HCT116 (cell line): ENCODE measurements around the gene CCDC71. TPM values are rescaled to one million over a fixed set of nuclear protein-coding genes. Genes with fewer than 3 reads are reported as not detected.

Source experiments
- ATAC-seq: fragments of 200-7000 bp; cut with Tn5 transposase; 2 replicates; pipeline ENCODE4 v1.9.1; 2020; ENCODE audit warnings: mild to moderate bottlenecking, moderate library complexity
- BruUV-seq: library from RNA; stranded (reverse); fragments of 400-500 nt; replicated peaks from 2 replicates; lab custom pipeline; 2021; lab: Mats Ljungman, UMichigan
- CTCF ChIA-PET: fragments of 300-600 bp; sonication (Branson Sonifier 250); formaldehyde crosslinking; loops from one replicate; lab custom pipeline; 2021; ENCODE audit warnings: antibody characterized with exemption; lab: Charles Lee
- POLR2A ChIA-PET: fragments of 300-600, 350-600 bp; sonication (Branson Sonifier 250); formaldehyde crosslinking; loops from one replicate; lab custom pipeline; 2021; ENCODE audit warnings: antibody characterized with exemption; lab: Charles Lee
- RAD21 ChIA-PET, 2 experiments: fragments of 300-600 bp; sonication (Branson Sonifier 250); formaldehyde crosslinking; loops; one replicate each; lab custom pipeline; 2023; ENCODE audit warnings: low total read pairs in 2 of 2; ENCODE audit not compliant: uncharacterized antibody in 2 of 2, unreplicated experiment in 2 of 2, low non-redundant PET in 1 of 2; lab: Charles Lee
- DNase-seq: peaks from one replicate; pipeline ENCODE4 v3.0.0-alpha.2; 2010; ENCODE audit warnings: low read depth, low spot score
- H2AFZ ChIP-seq: fragments of 200-600 bp; shearing (Covaris generic), sonication (generic); 2 replicates; pipeline ENCODE4 v1.6.1; 2017; ENCODE audit warnings: low read depth, mixed run types, mixed read lengths, antibody characterized with exemption, low read length; ENCODE audit not compliant: poor library complexity, severe bottlenecking
- H3K27ac ChIP-seq: 2 replicates; pipeline ENCODE4 v1.5.1; 2012; ENCODE audit warnings: low read depth, low read length
- H3K27me3 ChIP-seq: fragments of 200-600 bp; sonication (generic); 2 replicates; pipeline ENCODE4 v1.6.1; 2016; ENCODE audit warnings: mixed run types, low read length, mixed read lengths; ENCODE audit not compliant: insufficient read depth
- H3K36me3 ChIP-seq, 2 experiments: fragments of 200-500 bp in 1 of 2; fragments of 200-600 bp in 1 of 2; sonication (Bioruptor generic) in 1 of 2; sonication (generic) in 1 of 2; 2 replicates each; pipeline versions ENCODE4 v1.5.1 to v1.6.1; 2014 to 2016; ENCODE audit warnings: low read length in 2 of 2, inconsistent platforms in 1 of 2, mixed read lengths in 1 of 2, mixed run types in 1 of 2; ENCODE audit not compliant: insufficient read depth in 2 of 2, control insufficient read depth in 1 of 2
- H3K4me1 ChIP-seq, 2 experiments: fragments of 200-600 bp in 1 of 2; sonication (generic) in 1 of 2; 2 replicates each; pipeline versions ENCODE4 v1.5.1 to v1.6.1; 2012 to 2017; ENCODE audit warnings: low read length in 2 of 2, inconsistent platforms in 1 of 2, mild to moderate bottlenecking in 1 of 2, mixed read lengths in 1 of 2, mixed run types in 1 of 2, moderate library complexity in 1 of 2; ENCODE audit not compliant: insufficient read depth in 2 of 2, control insufficient read depth in 1 of 2
- H3K4me2 ChIP-seq: fragments of 200-600 bp; sonication (generic); 2 replicates; pipeline ENCODE4 v1.6.1; 2017; ENCODE audit warnings: mixed run types, low read length, mixed read lengths
- H3K4me3 ChIP-seq, 2 experiments: fragments of 200-600 bp in 1 of 2; sonication (generic) in 1 of 2; replicated peaks in 1 of 2; 2 replicates each; pipeline ENCODE4 v1.5.1; 2011 to 2016; ENCODE audit warnings: low read length in 2 of 2, control low read depth in 1 of 2, low read depth in 1 of 2, mild to moderate bottlenecking in 1 of 2, mixed read lengths in 1 of 2, mixed run types in 1 of 2
- H3K79me2 ChIP-seq: fragments of 200-600 bp; sonication (generic); 2 replicates; pipeline ENCODE4 v1.6.1; 2017; ENCODE audit warnings: mild to moderate bottlenecking, mixed run types, low read length, moderate library complexity, mixed read lengths; ENCODE audit not compliant: insufficient read depth
- H3K9ac ChIP-seq: fragments of 200-600 bp; sonication (generic); 2 replicates; pipeline ENCODE4 v1.6.1; 2016; ENCODE audit warnings: low read length, mixed read lengths
- H3K9me2 ChIP-seq: fragments of 200-600 bp; sonication (generic), shearing (Covaris generic); 2 replicates; pipeline ENCODE4 v1.6.1; 2017; ENCODE audit warnings: mixed run types, mild to moderate bottlenecking, moderate library complexity; ENCODE audit not compliant: insufficient read depth
- H3K9me3 ChIP-seq, 2 experiments: fragments of 200-500 bp in 1 of 2; fragments of 200-600 bp in 1 of 2; sonication (Bioruptor generic) in 1 of 2; sonication (generic) in 1 of 2; 2 replicates each; pipeline ENCODE4 v1.6.1; 2014 to 2017; ENCODE audit warnings: low read length in 2 of 2, mixed read lengths in 2 of 2, inconsistent platforms in 1 of 2, low read depth in 1 of 2, mild to moderate bottlenecking in 1 of 2, mixed run types in 1 of 2, moderate library complexity in 1 of 2; ENCODE audit not compliant: control insufficient read depth in 1 of 2, insufficient read depth in 1 of 2
- H4K20me1 ChIP-seq: fragments of 200-600 bp; sonication (generic), shearing (Covaris generic); 2 replicates; pipeline ENCODE4 v1.6.1; 2017; ENCODE audit warnings: mixed run types, mild to moderate bottlenecking, moderate library complexity; ENCODE audit not compliant: insufficient read depth
- EGR1 ChIP-seq: IDR thresholded peaks from 2 replicates; pipeline ENCODE4 v1.6.1; 2012; ENCODE audit warnings: low read depth
- EZH2 ChIP-seq: fragments of 200-600 bp; sonication (generic); IDR thresholded peaks from 2 replicates; pipeline ENCODE4 v1.6.1; 2017; ENCODE audit warnings: antibody characterized with exemption, mixed run types
- EZH2phosphoT487 ChIP-seq: fragments of 200-600 bp; IDR thresholded peaks from 2 replicates; pipeline ENCODE4 v1.6.1; 2018; ENCODE audit warnings: antibody characterized with exemption, borderline replicate concordance
- POLR2AphosphoS5 ChIP-seq: IDR thresholded peaks from 2 replicates; pipeline ENCODE4 v1.6.1; 2011; ENCODE audit warnings: mild to moderate bottlenecking, low read depth, low read length, moderate library complexity
- RAD21 ChIP-seq: IDR thresholded peaks from 2 replicates; pipeline ENCODE4 v1.6.1; 2012; ENCODE audit warnings: low read depth, mild to moderate bottlenecking
- SIN3A ChIP-seq: IDR thresholded peaks from 2 replicates; pipeline ENCODE4 v1.6.1; 2012; ENCODE audit warnings: low read depth
- SRF ChIP-seq: IDR thresholded peaks from 2 replicates; pipeline ENCODE4 v1.6.1; 2012; ENCODE audit warnings: low read depth
- TCF7L2 ChIP-seq: IDR thresholded peaks from 2 replicates; pipeline ENCODE4 v1.7.0; 2011; ENCODE audit warnings: borderline replicate concordance, inconsistent platforms; ENCODE audit not compliant: insufficient read depth, insufficient read length; ENCODE audit errors: extremely low read depth
- intact Hi-C: fragments of 100-400 bp; cut with micrococcal nuclease; formaldehyde crosslinking; loops from 2 replicates; pipeline ENCODE4 v1.10.0; 2022
- total RNA-seq: library from RNA; stranded (reverse); gene quantifications from one replicate; pipeline ENCODE4 v1.2.1, GENCODE V29; 2021; ENCODE audit not compliant: unreplicated experiment
- TF ChIP-seq, protein P1 (sequence below): IDR thresholded peaks from 2 replicates; pipeline ENCODE4 v1.6.1; 2012; ENCODE audit warnings: low read depth
- TF ChIP-seq, protein P2 (sequence below), 3 experiments: fragments of 200-600 bp in 1 of 3; sonication (generic) in 1 of 3; IDR thresholded peaks in 2 of 3; conservative IDR thresholded peaks in 1 of 3; 2 replicates each; pipeline ENCODE4 v1.5.1; 2012 to 2017; ENCODE audit warnings: low read depth in 2 of 3, low read length in 2 of 3, antibody characterized with exemption in 1 of 3, borderline replicate concordance in 1 of 3, control low read depth in 1 of 3, mild to moderate bottlenecking in 1 of 3, mixed read lengths in 1 of 3, mixed run types in 1 of 3, moderate library complexity in 1 of 3; ENCODE audit not compliant: insufficient read depth in 1 of 3
- TF ChIP-seq, protein P3 (sequence below): IDR thresholded peaks from 2 replicates; pipeline ENCODE4 v1.6.1; 2011; ENCODE audit warnings: mild to moderate bottlenecking, low read length, moderate library complexity; ENCODE audit not compliant: insufficient replicate concordance; ENCODE audit errors: extremely low read depth

CCDC71 gene
- total RNA-seq, 1 experiment from 2014 or later = 32.8 TPM

DNA sequence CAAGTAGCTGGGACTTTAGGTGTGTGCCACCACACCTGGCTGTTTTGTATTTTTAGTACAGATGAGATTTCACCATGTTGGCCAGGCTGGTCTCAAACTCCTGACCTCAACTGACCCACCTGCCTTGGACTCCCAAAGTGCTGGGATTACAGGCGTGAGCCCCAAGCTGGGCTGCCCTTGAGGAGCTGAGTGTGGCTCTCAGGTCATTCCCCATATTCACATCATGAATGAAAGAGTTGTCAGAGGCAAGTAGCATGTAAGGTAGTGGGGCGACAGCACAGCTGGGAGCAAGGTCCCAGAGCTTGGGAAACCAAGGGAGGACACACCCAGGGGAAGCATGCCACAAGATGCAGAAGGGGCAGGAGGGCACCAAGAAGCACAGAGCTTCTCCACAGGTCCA is 4.9 kb downstream of the CCDC71 start:
- ChIA-PET CTCF (interaction anchor here (2.1 kb wide), 1 partner anchor 10 kb away, joined by 6 read pairs; the partner anchor contains the start of gene KLHDC8B), RAD21 (no interaction called here), POLR2A (interaction anchor here (0.6 to 0.7 kb wide), 2 partner anchors 57 to 66 kb away, joined by 3 to 4 read pairs; no protein-coding TSS in a partner anchor)
- Histone ChIP-seq H3K4me1 (peaks cover 4 to 9% of the 10 kb centered on the region in 2 experiments; a peak in 3 of 4 replicates), H3K9me3 (no peaks in the 10 kb centered on the region), H3K27ac (no peak overlapping the region), H3K4me3 (no peak overlapping the region), H3K79me2 (peaks cover 32% of the 10 kb centered on the region), H2AFZ (no peak overlapping the region), H3K9me2 (no peaks in the 10 kb centered on the region), H3K4me2 (no peak overlapping the region), H3K36me3 (peaks cover 11 to 17% of the 10 kb centered on the region in 2 experiments), H4K20me1 (no peaks in the 10 kb centered on the region), H3K27me3 (no peaks in the 10 kb centered on the region), H3K9ac (no peak overlapping the region)
- intact Hi-C loops = no loop called here
- ATAC-seq = no peak
- TF ChIP-seq, protein P1, sequence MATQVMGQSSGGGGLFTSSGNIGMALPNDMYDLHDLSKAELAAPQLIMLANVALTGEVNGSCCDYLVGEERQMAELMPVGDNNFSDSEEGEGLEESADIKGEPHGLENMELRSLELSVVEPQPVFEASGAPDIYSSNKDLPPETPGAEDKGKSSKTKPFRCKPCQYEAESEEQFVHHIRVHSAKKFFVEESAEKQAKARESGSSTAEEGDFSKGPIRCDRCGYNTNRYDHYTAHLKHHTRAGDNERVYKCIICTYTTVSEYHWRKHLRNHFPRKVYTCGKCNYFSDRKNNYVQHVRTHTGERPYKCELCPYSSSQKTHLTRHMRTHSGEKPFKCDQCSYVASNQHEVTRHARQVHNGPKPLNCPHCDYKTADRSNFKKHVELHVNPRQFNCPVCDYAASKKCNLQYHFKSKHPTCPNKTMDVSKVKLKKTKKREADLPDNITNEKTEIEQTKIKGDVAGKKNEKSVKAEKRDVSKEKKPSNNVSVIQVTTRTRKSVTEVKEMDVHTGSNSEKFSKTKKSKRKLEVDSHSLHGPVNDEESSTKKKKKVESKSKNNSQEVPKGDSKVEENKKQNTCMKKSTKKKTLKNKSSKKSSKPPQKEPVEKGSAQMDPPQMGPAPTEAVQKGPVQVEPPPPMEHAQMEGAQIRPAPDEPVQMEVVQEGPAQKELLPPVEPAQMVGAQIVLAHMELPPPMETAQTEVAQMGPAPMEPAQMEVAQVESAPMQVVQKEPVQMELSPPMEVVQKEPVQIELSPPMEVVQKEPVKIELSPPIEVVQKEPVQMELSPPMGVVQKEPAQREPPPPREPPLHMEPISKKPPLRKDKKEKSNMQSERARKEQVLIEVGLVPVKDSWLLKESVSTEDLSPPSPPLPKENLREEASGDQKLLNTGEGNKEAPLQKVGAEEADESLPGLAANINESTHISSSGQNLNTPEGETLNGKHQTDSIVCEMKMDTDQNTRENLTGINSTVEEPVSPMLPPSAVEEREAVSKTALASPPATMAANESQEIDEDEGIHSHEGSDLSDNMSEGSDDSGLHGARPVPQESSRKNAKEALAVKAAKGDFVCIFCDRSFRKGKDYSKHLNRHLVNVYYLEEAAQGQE = no peak
- TF ChIP-seq SRF (no peak), RAD21 (no peak), EZH2phosphoT487 (no peak), TCF7L2 (no peak), SIN3A (no peak), POLR2AphosphoS5 (no peak), EGR1 (no peak), EZH2 (no peak)
- TF ChIP-seq, protein P2, sequence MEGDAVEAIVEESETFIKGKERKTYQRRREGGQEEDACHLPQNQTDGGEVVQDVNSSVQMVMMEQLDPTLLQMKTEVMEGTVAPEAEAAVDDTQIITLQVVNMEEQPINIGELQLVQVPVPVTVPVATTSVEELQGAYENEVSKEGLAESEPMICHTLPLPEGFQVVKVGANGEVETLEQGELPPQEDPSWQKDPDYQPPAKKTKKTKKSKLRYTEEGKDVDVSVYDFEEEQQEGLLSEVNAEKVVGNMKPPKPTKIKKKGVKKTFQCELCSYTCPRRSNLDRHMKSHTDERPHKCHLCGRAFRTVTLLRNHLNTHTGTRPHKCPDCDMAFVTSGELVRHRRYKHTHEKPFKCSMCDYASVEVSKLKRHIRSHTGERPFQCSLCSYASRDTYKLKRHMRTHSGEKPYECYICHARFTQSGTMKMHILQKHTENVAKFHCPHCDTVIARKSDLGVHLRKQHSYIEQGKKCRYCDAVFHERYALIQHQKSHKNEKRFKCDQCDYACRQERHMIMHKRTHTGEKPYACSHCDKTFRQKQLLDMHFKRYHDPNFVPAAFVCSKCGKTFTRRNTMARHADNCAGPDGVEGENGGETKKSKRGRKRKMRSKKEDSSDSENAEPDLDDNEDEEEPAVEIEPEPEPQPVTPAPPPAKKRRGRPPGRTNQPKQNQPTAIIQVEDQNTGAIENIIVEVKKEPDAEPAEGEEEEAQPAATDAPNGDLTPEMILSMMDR (IDR thresholded peaks at IDR 0.05 in 2 of 3, conservative IDR thresholded peaks at IDR 0.05 in 1 of 3; ENCODE audit: borderline replicate concordance in 1 of 3, insufficient read depth in 1 of 3, low read depth in 2 of 3, low read length in 2 of 3) = no peak
- TF ChIP-seq, protein P3, sequence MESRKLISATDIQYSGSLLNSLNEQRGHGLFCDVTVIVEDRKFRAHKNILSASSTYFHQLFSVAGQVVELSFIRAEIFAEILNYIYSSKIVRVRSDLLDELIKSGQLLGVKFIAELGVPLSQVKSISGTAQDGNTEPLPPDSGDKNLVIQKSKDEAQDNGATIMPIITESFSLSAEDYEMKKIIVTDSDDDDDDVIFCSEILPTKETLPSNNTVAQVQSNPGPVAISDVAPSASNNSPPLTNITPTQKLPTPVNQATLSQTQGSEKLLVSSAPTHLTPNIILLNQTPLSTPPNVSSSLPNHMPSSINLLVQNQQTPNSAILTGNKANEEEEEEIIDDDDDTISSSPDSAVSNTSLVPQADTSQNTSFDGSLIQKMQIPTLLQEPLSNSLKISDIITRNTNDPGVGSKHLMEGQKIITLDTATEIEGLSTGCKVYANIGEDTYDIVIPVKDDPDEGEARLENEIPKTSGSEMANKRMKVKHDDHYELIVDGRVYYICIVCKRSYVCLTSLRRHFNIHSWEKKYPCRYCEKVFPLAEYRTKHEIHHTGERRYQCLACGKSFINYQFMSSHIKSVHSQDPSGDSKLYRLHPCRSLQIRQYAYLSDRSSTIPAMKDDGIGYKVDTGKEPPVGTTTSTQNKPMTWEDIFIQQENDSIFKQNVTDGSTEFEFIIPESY = no peak
- no peak for DNase-seq
- no TSS peak for BruUV-seq
